HEK293 (cell line): ENCODE data around the gene ZFP57.

ENCODE experiments used
- CTCF ChIP-seq: fragments of 450-650 bp; formaldehyde crosslinking; IDR thresholded peaks from 2 replicates; pipeline ENCODE4 v1.5.1; 2016; ENCODE audit warnings: missing biosample characterization, missing genetic modification characterization
- YY1 ChIP-seq: fragments of 450-650 bp; formaldehyde crosslinking; IDR thresholded peaks from 2 replicates; pipeline ENCODE4 v1.5.1; 2018; ENCODE audit warnings: missing biosample characterization, missing genetic modification characterization
- ZBTB21 ChIP-seq: fragments of 450-650 bp; formaldehyde crosslinking; IDR thresholded peaks from 2 replicates; pipeline ENCODE4 v1.5.1; 2017; ENCODE audit warnings: missing biosample characterization, missing genetic modification characterization
- ZBTB7A ChIP-seq: fragments of 450-650 bp; formaldehyde crosslinking; IDR thresholded peaks from 2 replicates; pipeline ENCODE4 v1.5.1; 2016; ENCODE audit warnings: low read depth, missing biosample characterization, missing genetic modification characterization
- ZNF112 ChIP-seq: fragments of 450-650 bp; formaldehyde crosslinking; IDR thresholded peaks from 2 replicates; pipeline ENCODE4 v1.5.0; 2017; ENCODE audit warnings: missing biosample characterization, missing genetic modification characterization
- ZNF433 ChIP-seq: fragments of 450-650 bp; formaldehyde crosslinking; IDR thresholded peaks from 2 replicates; pipeline ENCODE4 v1.5.1; 2016; ENCODE audit warnings: missing biosample characterization, missing genetic modification characterization, low read depth

DNA sequence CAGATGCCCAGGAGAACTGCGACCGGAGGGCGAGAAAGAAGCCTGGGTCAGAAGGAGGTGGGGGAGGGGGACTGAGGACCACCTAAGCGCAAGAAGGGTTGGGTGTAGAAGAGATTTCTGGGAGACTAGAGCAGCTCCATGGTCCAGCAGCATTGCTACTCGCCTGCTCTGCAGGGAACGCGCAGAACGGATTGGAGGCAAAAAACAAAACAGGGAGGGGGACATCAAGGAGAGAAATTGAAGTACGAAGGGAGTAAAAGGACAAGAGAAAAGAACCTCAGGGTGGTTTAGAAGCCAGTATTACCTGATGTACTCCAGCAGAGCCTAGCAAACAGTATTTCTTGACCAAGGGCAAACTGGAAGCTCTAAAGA lies 47.4 kb downstream of the ZFP57 start:
- no peak for TF ChIP-seq CTCF
- TF ChIP-seq ZNF433 (tag by site-specific recombination) = no peak
- TF ChIP-seq ZBTB7A (tag by site-specific recombination) = no peak
- TF ChIP-seq ZNF112 (tag by site-specific recombination) = no peak
- no peak for TF ChIP-seq ZBTB21
- TF ChIP-seq YY1 (tag by site-specific recombination) = no peak
